Stimulated activated CD8-positive, alpha-beta memory T cell treated with anti-CD3 and anti-CD28 coated beads, Interleukin-4, amount 100 ng/mL, for 24 hours (primary cell): ENCODE measurements around the gene ITPR3.
A peak's percentile ranks its signal among the peaks of the same experiment; 100 is the strongest.

Experiments
- DNase-seq: peaks from one replicate; pipeline ENCODE4 v3.0.0-alpha.2; 2020; ENCODE audit warnings: low read depth

The ITPR3 gene

GRCh38 chr6:33700391-33701050 lies 79.4 kb downstream of the ITPR3 start:
- peak; percentile 61 for DNase-seq

- no peak for DNase-seq
These were observed 81.3 kb downstream of the ITPR3 start for GRCh38 chr6:33702345-33702977.

GRCh38 chr6:33704215-33705066 lies 83.3 kb downstream of the ITPR3 start:
- no peak for DNase-seq

GRCh38 chr6:33705268-33705885 lies 84.3 kb downstream of the ITPR3 start:
- DNase-seq = no peak

- no peak for DNase-seq
These were observed 85.0 kb downstream of the ITPR3 start for GRCh38 chr6:33705955-33706725.

GRCh38 chr6:33707771-33708170 lies 86.6 kb downstream of the ITPR3 start:
- no peak for DNase-seq

- no peak for DNase-seq
These were observed 87.5 kb downstream of the ITPR3 start for GRCh38 chr6:33708516-33709204.

GRCh38 chr6:33709605-33710295 lies 88.6 kb downstream of the ITPR3 start:
- no peak for DNase-seq

GRCh38 chr6:33710296-33711121 lies 89.4 kb downstream of the ITPR3 start:
- no peak for DNase-seq

GRCh38 chr6:33711140-33712129 lies 90.3 kb downstream of the ITPR3 start, which contains the start of gene UQCC2:
UQCC2 (minus strand) TSS chr6:33711700; CDS start chr6:33711686, 14 bp downstream.
- peak; percentile 95 for DNase-seq

GRCh38 chr6:33712914-33713313 lies 91.8 kb downstream of the ITPR3 start:
- no peak for DNase-seq

GRCh38 chr6:33713786-33714185 lies 92.7 kb downstream of the ITPR3 start:
- DNase-seq = no peak

- no peak for DNase-seq
These were observed 93.4 kb downstream of the ITPR3 start for GRCh38 chr6:33714385-33715040.

- DNase-seq = no peak
These were observed 95.3 kb downstream of the ITPR3 start for GRCh38 chr6:33716379-33716778.

- DNase-seq = no peak
These were observed 95.9 kb downstream of the ITPR3 start for GRCh38 chr6:33716890-33717632.

- no peak for DNase-seq
These were observed 96.9 kb downstream of the ITPR3 start for GRCh38 chr6:33717934-33718455.

- DNase-seq = no peak
These were observed 97.6 kb downstream of the ITPR3 start for GRCh38 chr6:33718713-33719112.
